GM10248 (cell line): ENCODE data around the gene EPHA4.

ENCODE experiments used
- CTCF ChIA-PET: fragments of 300-600 bp; sonication (Branson Sonifier 250); formaldehyde crosslinking; extraction: SDS; loops from one replicate; lab custom pipeline; 2021; ENCODE audit warnings: antibody characterized with exemption; lab: Yijun Ruan, JAX
- POLR2A ChIA-PET: fragments of 350-650 bp; sonication (Branson Sonifier 250); formaldehyde crosslinking; extraction: SDS; loops from one replicate; lab custom pipeline; 2020; ENCODE audit warnings: antibody characterized with exemption; lab: Yijun Ruan, JAX
- DNase-seq: peaks from one replicate; pipeline ENCODE4 v3.0.0; 2012; ENCODE audit errors: extremely low spot score
- TF ChIP-seq, protein P1 (sequence below): IDR thresholded peaks from 2 replicates; pipeline ENCODE4 v1.5.1; 2012; ENCODE audit warnings: mild to moderate bottlenecking, low read depth; ENCODE audit errors: extremely low read depth, missing control alignments, control extremely low read depth

The EPHA4 gene

DNA sequence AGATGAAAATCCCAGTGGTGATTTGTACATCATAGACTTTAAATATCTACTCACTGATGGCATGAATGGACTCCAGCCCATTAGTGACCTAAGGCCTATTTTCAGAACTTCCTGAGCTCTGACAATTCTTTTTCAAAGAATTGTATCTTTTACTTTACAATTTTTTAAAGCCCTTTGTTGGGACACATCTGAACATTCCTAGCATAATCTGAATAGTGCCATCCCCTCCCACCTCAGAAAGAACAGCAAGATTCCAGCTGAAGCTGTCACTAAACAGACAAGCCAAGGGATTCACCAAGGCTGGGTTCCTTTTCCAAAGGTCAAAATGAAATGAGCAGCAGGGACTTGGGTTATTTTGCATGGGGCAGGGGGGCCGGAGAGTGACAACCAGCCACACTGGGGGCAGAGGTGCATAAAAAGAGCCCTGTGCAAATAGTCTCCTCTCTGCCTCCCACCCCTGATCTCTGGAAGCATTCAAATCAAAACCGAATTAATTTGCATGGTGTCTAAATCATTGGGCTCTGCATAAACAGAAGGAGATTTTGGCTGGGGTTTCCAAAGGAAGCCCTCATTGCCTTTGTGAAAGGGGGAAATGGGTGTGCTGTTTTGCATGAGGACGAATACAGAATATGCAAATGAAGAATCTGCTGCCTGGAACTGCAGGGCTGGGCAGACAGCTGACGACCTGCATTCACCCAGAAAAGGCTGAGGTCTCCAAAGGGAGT is 17.2 kb downstream of the EPHA4 start:
- TF ChIP-seq, protein P1, sequence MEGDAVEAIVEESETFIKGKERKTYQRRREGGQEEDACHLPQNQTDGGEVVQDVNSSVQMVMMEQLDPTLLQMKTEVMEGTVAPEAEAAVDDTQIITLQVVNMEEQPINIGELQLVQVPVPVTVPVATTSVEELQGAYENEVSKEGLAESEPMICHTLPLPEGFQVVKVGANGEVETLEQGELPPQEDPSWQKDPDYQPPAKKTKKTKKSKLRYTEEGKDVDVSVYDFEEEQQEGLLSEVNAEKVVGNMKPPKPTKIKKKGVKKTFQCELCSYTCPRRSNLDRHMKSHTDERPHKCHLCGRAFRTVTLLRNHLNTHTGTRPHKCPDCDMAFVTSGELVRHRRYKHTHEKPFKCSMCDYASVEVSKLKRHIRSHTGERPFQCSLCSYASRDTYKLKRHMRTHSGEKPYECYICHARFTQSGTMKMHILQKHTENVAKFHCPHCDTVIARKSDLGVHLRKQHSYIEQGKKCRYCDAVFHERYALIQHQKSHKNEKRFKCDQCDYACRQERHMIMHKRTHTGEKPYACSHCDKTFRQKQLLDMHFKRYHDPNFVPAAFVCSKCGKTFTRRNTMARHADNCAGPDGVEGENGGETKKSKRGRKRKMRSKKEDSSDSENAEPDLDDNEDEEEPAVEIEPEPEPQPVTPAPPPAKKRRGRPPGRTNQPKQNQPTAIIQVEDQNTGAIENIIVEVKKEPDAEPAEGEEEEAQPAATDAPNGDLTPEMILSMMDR = no peak
- ChIA-PET CTCF (interaction anchor here (4.1 kb wide), 1 partner anchor 19 kb away, joined by 22 read pairs; no protein-coding TSS in a partner anchor), POLR2A (no interaction called here)
- DNase-seq = peak; percentile 40

DNA sequence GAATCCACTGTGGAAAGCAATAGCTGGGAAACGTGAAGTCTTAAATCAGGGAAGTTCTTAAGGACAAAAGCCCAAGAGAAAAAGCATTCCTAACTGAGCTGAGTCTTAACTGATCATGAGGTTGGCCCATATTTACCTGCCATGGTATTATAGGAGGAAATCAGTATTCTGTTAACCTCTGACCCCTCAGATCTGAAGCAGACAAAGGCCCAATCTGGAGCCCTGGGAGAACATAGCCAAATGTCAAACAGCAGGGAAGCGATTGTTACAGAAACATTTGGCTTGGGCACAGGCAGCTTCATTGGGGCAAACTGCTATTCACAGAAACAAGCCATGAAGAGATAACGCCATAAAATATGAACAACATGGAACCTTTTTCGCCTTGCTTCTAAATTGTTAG is 18.8 kb downstream of the EPHA4 start:
- TF ChIP-seq, protein P1 = no peak
- POLR2A ChIA-PET = no interaction called here
- DNase-seq = no peak
- CTCF ChIA-PET = interaction anchor here (4.1 kb wide), 1 partner anchor 20 kb away, joined by 22 read pairs; no protein-coding TSS in a partner anchor

DNA sequence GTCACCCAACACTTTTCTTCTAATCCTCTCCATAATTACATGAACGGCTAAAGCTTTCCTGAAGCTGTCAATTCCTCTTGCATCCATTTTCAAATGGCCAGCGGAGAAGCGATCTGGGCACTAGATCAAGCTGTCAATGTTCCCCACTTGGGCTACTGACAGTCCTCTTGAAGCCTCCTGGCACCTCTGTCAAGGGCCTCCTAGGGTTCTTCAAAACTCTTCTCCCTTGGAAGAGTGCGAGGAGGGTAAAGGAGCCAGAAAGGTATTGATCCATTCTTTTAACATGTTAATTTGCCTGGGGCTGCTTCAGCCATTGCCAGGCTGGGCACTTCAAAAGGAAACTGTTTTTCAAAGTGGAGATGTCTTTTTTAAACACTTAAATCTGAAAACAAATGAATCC is 19.8 kb downstream of the EPHA4 start:
- DNase-seq = no peak
- CTCF ChIA-PET = interaction anchor here (4.1 kb wide), 1 partner anchor 21 kb away, joined by 22 read pairs; no protein-coding TSS in a partner anchor
- TF ChIP-seq, protein P1 = no peak
- POLR2A ChIA-PET = no interaction called here

DNA sequence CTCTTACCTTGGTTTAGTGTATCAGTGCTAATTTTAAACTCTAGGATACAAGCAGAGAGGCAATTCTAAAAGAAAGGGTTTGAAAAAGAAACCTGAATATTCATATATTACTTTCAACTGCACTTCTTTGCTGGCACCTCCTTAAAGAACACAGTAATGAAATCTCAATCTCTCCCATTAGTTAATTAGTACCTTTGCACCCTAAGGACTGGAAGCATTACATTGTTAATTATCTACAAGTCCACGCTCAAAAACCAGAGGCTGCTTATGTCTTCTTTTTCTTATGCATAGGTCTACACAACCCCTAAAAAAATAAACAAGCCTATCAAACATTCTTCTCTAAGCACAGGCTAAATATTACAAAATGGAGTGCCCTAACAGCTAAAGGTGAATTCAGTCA is 20.2 kb downstream of the EPHA4 start:
- no peak for DNase-seq
- ChIA-PET CTCF (interaction anchor here (4.1 kb wide), 1 partner anchor 22 kb away, joined by 22 read pairs; no protein-coding TSS in a partner anchor), POLR2A (no interaction called here)
- TF ChIP-seq, protein P1 = no peak

DNA sequence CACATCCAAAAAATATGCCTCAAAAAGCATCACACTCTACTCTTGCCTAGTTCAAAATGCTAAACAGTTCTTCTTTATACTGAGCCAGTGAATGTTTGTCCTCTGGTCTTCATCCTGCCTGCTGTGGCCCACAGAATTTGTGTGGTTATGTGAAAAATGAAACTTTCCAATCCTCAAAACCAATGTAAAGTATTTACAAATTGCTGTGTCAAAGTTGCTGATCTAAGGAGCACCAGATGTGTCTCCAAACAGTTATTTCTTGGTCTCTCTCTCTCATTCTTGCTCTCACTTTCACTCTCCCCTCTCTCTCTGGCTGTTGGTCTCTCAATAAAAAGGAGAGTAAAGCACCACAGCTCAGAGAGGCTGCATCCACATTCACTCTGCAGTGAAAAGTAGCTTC is 23.0 kb downstream of the EPHA4 start:
- CTCF ChIA-PET = no interaction called here
- DNase-seq = no peak
- TF ChIP-seq, protein P1 = no peak
- POLR2A ChIA-PET = no interaction called here

DNA sequence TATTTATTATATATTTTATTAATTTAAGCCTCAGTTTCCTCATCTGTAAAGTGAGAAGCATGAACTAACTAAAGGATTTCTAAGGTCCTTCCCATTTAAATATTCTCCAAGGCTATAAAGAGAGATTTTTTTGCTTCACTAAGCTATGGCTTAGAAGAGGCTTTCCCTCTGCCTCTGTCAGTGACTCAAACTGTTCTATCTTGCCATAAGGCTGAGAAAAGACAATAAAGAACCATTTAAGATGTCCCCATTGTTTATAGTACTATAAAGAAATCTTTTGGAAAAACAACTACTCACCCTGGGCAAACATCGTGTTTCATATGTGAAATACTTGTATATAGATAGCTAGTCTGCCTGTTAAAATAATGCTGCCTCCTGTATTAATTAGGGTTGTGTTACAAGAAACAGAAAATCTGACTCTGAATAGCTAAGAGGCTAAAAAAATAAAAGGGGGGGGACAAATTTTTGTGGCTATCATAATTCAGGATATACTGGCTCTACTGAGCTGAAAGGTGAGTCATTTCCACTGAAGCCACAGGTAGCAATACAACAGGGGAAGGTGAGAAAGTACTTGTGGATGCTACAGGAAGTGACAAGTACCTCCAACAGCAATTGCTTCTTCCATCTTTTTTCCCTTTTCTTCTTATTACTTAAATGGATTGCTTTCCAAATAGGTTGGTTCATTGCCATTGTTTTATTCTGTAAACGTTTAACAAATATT is 25.4 kb downstream of the EPHA4 start:
- TF ChIP-seq, protein P1 = no peak
- CTCF ChIA-PET = interaction anchor here (1.4 kb wide), 1 partner anchor 11 kb away, joined by 3 read pairs; no protein-coding TSS in a partner anchor
- DNase-seq = no peak
- POLR2A ChIA-PET = no interaction called here
